H9 (cell line): Measurements from ENCODE around the gene CTIF. TPM values are rescaled to one million over a fixed set of nuclear protein-coding genes. Genes with fewer than 3 reads are reported as not detected.

Experiments used
- DNase-seq: peaks from one replicate; pipeline ENCODE4 v3.0.0-alpha.2; 2017
- H2AFZ ChIP-seq: one replicate; pipeline ENCODE4 v1.6.1; 2013; ENCODE audit warnings: mild to moderate bottlenecking, low read length, control low read depth, moderate library complexity
- H2AK5ac ChIP-seq: 2 replicates; pipeline ENCODE4 v1.6.1; 2013; ENCODE audit warnings: low read length, control low read depth, mixed read lengths; ENCODE audit not compliant: insufficient read length
- H2BK120ac ChIP-seq: one replicate; pipeline ENCODE4 v1.6.1; 2013; ENCODE audit warnings: low read depth, mild to moderate bottlenecking, low read length, control low read depth, inconsistent platforms; ENCODE audit not compliant: poor library complexity, severe bottlenecking
- H2BK12ac ChIP-seq: 2 replicates; pipeline ENCODE4 v1.6.1; 2013; ENCODE audit warnings: low read length, control low read depth, mixed read lengths, low read depth; ENCODE audit not compliant: insufficient read length
- H2BK15ac ChIP-seq: 2 replicates; pipeline ENCODE4 v1.6.1; 2013; ENCODE audit warnings: low read depth, low read length, control low read depth
- H2BK20ac ChIP-seq: one replicate; pipeline ENCODE4 v1.6.1; 2013; ENCODE audit warnings: low read depth, mild to moderate bottlenecking, low read length, control low read depth, inconsistent platforms; ENCODE audit not compliant: poor library complexity, severe bottlenecking
- H2BK5ac ChIP-seq: 2 replicates; pipeline ENCODE4 v1.6.1; 2013; ENCODE audit warnings: low read length, control low read depth, mixed read lengths; ENCODE audit not compliant: insufficient read length
- H3K14ac ChIP-seq: 2 replicates; pipeline ENCODE4 v1.6.1; 2013; ENCODE audit warnings: low read length, control low read depth; ENCODE audit not compliant: insufficient read depth
- H3K18ac ChIP-seq: 2 replicates; pipeline ENCODE4 v1.6.1; 2013; ENCODE audit warnings: low read depth, mild to moderate bottlenecking, mixed read lengths, low read length, control low read depth; ENCODE audit not compliant: insufficient read length
- H3K23ac ChIP-seq: 2 replicates; pipeline ENCODE4 v1.6.1; 2013; ENCODE audit warnings: low read length, control low read depth, mixed read lengths, low read depth; ENCODE audit not compliant: insufficient read length
- H3K23me2 ChIP-seq: 2 replicates; pipeline ENCODE4 v1.6.1; 2013; ENCODE audit warnings: low read depth, mild to moderate bottlenecking, mixed read lengths, low read length, control low read depth; ENCODE audit not compliant: insufficient read length, poor library complexity, severe bottlenecking
- H3K27ac ChIP-seq: 2 replicates; pipeline ENCODE4 v1.5.1; 2013; ENCODE audit warnings: low read length, control low read depth, mixed read lengths, low read depth; ENCODE audit not compliant: insufficient read length
- H3K27me3 ChIP-seq: 2 replicates; pipeline ENCODE4 v1.6.1; 2013; ENCODE audit warnings: low read length, control low read depth, inconsistent platforms; ENCODE audit not compliant: insufficient read depth
- H3K4ac ChIP-seq: 2 replicates; pipeline ENCODE4 v1.6.1; 2013; ENCODE audit warnings: low read depth, mild to moderate bottlenecking, control low read depth, inconsistent platforms, low read length, moderate library complexity
- H3K4me1 ChIP-seq: 2 replicates; pipeline ENCODE4 v1.6.1; 2013; ENCODE audit warnings: low read length, control low read depth, inconsistent platforms; ENCODE audit not compliant: insufficient read depth
- H3K4me2 ChIP-seq: 2 replicates; pipeline ENCODE4 v1.6.1; 2013; ENCODE audit warnings: low read length, control low read depth, mixed read lengths; ENCODE audit not compliant: insufficient read length, insufficient read depth
- H3K56ac ChIP-seq: 2 replicates; pipeline ENCODE4 v1.6.1; 2013; ENCODE audit warnings: low read depth, mild to moderate bottlenecking, mixed read lengths, low read length, control low read depth; ENCODE audit not compliant: insufficient read length
- H3K79me1 ChIP-seq: 2 replicates; pipeline ENCODE4 v1.6.1; 2013; ENCODE audit warnings: low read depth, mild to moderate bottlenecking, moderate library complexity, low read length, control low read depth, inconsistent platforms; ENCODE audit not compliant: insufficient read depth, poor library complexity, severe bottlenecking
- H3K79me2 ChIP-seq: 2 replicates; pipeline ENCODE4 v1.6.1; 2013; ENCODE audit warnings: low read length, control low read depth, inconsistent platforms; ENCODE audit not compliant: insufficient read depth
- H3K9ac ChIP-seq: 2 replicates; pipeline ENCODE4 v1.6.1; 2013; ENCODE audit warnings: low read length, control low read depth, mixed read lengths; ENCODE audit not compliant: insufficient read length; ENCODE audit errors: extremely low read depth
- H3K9me3 ChIP-seq: one replicate; pipeline ENCODE4 v1.6.1; 2013; ENCODE audit warnings: low read depth, low read length, inconsistent platforms; ENCODE audit not compliant: control insufficient read depth
- H3T11ph ChIP-seq: one replicate; pipeline ENCODE4 v1.6.1; 2013; ENCODE audit warnings: mild to moderate bottlenecking, low read length, control low read depth, inconsistent platforms
- H4K20me1 ChIP-seq: one replicate; pipeline ENCODE4 v1.6.1; 2013; ENCODE audit not compliant: control insufficient read depth, insufficient read length, insufficient read depth
- H4K5ac ChIP-seq: 2 replicates; pipeline ENCODE4 v1.6.1; 2013; ENCODE audit warnings: low read depth, mild to moderate bottlenecking, mixed read lengths, low read length, control low read depth; ENCODE audit not compliant: insufficient read length
- H4K8ac ChIP-seq: replicated peaks from 2 replicates; pipeline ENCODE4 v1.6.1; 2013; ENCODE audit warnings: low read length, control low read depth, mixed read lengths, low read depth; ENCODE audit not compliant: insufficient read length
- H4K91ac ChIP-seq: 2 replicates; pipeline ENCODE4 v1.6.1; 2013; ENCODE audit warnings: low read depth, mild to moderate bottlenecking, moderate library complexity, mixed read lengths, low read length, control low read depth; ENCODE audit not compliant: insufficient read length
- H3K27ac Mint-ChIP-seq, 3 experiments: 2 replicates in 2 of 3; 3 replicates in 1 of 3; pipeline ENCODE4 v1.8.0; 2020 to 2021; ENCODE audit warnings: mixed read lengths in 3 of 3, mild to moderate bottlenecking in 1 of 3, moderate library complexity in 1 of 3
- H3K27me3 Mint-ChIP-seq: 2 replicates; pipeline ENCODE4 v1.8.0; 2021; ENCODE audit warnings: low read depth, mild to moderate bottlenecking, moderate library complexity, mixed read lengths
- H3K36me3 Mint-ChIP-seq, 3 experiments: 2 replicates in 2 of 3; 3 replicates in 1 of 3; pipeline ENCODE4 v1.8.0; 2020 to 2021; ENCODE audit warnings: low read depth in 3 of 3, mixed read lengths in 3 of 3; ENCODE audit not compliant: insufficient read depth in 1 of 3
- H3K4me1 Mint-ChIP-seq, 2 experiments: 2 replicates each; pipeline ENCODE4 v1.8.0; 2020; ENCODE audit warnings: mixed read lengths in 2 of 2
- H3K4me3 Mint-ChIP-seq, 2 experiments: 2 replicates in 1 of 2; 3 replicates in 1 of 2; pipeline ENCODE4 v1.8.0; 2020 to 2021; ENCODE audit warnings: mild to moderate bottlenecking in 2 of 2, mixed read lengths in 2 of 2, moderate library complexity in 1 of 2
- H3K9me3 Mint-ChIP-seq, 2 experiments: 2 replicates in 1 of 2; 3 replicates in 1 of 2; pipeline ENCODE4 v1.8.0; 2020; ENCODE audit warnings: mild to moderate bottlenecking in 2 of 2, mixed read lengths in 2 of 2, moderate library complexity in 1 of 2
- CTCF ChIP-seq: fragments of 200-600 bp; sonication (generic); conservative IDR thresholded peaks from 3 replicates; pipeline ENCODE4 v1.8.0; 2021; ENCODE audit warnings: antibody characterized with exemption, mild to moderate bottlenecking
- WGBS: extraction: QIAGEN DNeasy Blood & Tissue Kit; methylation state at CpG from one replicate; pipeline ENCODE4 v1.1.7; 2013; ENCODE audit warnings: missing lambda C conversion rate, low lambda C conversion rate, mixed read lengths; ENCODE audit not compliant: insufficient read length; ENCODE audit errors: extremely low coverage; 5-methylcytosine and 5-hydroxymethylcytosine counted together
- total RNA-seq: library from RNA; stranded (reverse); gene quantifications from 2 replicates; pipeline ENCODE4 v1.2.1, GENCODE V29; 2021

Gene CTIF
- total RNA-seq, 1 experiment from 2014 or later = 15.8 TPM

- Histone ChIP-seq H4K8ac (no peak overlapping the region), H2BK12ac (no peak overlapping the region), H3K79me2 (no peaks in the 10 kb centered on the region), H2BK120ac (no peak overlapping the region), H2BK20ac (no peak overlapping the region), H3K27me3 (no peaks in the 10 kb centered on the region), H4K91ac (no peak overlapping the region), H3T11ph (no peak overlapping the region), H3K4ac (no peak overlapping the region), H3K56ac (no peak overlapping the region), H3K9me3 (peaks cover 5% of the 10 kb centered on the region), H3K27ac (no peak overlapping the region), H2AFZ (no peak overlapping the region), H3K4me1 (no peaks in the 10 kb centered on the region), H3K4me2 (no peak overlapping the region), H3K23me2 (no peaks in the 10 kb centered on the region), H3K79me1 (no peaks in the 10 kb centered on the region), H3K9ac (no peak overlapping the region), H2AK5ac (no peak overlapping the region), H3K14ac (no peak overlapping the region), H3K23ac (no peak overlapping the region), H3K18ac (no peak overlapping the region), H2BK5ac (no peak overlapping the region), H2BK15ac (no peak overlapping the region), H4K20me1 (no peaks in the 10 kb centered on the region), H4K5ac (no peak overlapping the region)
- Mint-ChIP-seq H3K9me3 (peaks cover 10% of the 10 kb centered on the region in 2 experiments), H3K27me3 (no peaks in the 10 kb centered on the region), H3K36me3 (peaks cover 12 to 16% (median 13%) of the 10 kb centered on the region in 3 experiments), H3K4me3 (no peak overlapping the region), H3K4me1 (peaks cover 15 to 17% of the 10 kb centered on the region in 2 experiments), H3K27ac (peak overlapping the region in 1 of 3 experiments; percentile 16; a peak in 3 of 7 replicates)
- no peak for TF ChIP-seq CTCF
- no CpG with 5 or more reads among the region's 14 CpGs for WGBS
- no peak for DNase-seq
Observed at GRCh38 chr18:48663096-48663930, 124.5 kb downstream of the CTIF start.
